NCI-H748 (cell line): ENCODE results near the gene ACP6.
"Not testable (repeated sequence)": the region's sequence is repeated elsewhere in the genome, so short reads cannot be mapped to it uniquely, and the experiment has no call there.

Experiments
- DNase-seq: peaks from one replicate; lab custom pipeline; 2025; ENCODE audit not compliant: unreplicated experiment; lab: John Stamatoyannopoulos, UW

Gene ACP6

DNA sequence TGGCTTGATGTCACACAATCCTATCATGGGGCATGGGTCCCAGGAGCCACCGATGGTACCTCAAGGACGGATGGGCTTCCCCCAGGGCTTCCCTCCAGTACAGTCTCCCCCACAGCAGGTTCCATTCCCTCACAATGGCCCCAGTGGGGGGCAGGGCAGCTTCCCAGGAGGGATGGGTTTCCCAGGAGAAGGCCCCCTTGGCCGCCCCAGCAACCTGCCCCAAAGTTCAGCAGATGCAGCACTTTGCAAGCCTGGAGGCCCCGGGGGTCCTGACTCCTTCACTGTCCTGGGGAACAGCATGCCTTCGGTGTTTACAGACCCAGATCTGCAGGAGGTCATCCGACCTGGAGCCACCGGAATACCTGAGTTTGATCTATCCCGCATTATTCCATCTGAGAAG lies 46.3 kb downstream of the ACP6 start:
- no peak for DNase-seq

DNA sequence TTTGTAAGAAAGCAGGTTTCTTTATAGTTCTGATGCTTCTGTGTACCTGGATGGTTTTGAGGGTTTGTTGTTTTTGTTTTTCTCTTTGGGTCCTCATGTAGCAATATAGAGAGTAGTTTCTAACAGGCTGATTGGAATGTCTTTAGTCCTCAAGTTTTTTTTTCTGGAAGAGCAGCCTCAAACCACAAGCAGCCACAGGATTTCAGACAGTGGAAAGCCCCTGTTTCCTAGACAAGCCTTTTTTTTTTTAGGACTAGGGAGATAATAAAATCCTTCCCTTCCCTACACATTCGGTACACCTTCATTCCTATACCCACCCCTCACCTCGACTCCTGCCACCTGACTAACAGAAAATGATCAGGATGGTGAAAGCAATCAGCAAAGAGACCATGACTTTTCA lies 47.6 kb downstream of the ACP6 start:
- DNase-seq: no peak

DNA sequence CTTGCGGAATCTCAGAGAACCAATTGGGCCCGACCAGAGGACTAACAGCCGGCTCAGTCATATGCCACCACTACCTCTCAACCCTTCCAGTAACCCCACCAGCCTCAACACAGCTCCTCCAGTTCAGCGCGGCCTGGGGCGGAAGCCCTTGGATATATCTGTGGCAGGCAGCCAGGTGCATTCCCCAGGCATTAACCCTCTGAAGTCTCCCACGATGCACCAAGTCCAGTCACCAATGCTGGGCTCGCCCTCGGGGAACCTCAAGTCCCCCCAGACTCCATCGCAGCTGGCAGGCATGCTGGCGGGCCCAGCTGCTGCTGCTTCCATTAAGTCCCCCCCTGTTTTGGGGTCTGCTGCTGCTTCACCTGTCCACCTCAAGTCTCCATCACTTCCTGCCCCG lies 49.8 kb downstream of the ACP6 start:
- no peak for DNase-seq

DNA sequence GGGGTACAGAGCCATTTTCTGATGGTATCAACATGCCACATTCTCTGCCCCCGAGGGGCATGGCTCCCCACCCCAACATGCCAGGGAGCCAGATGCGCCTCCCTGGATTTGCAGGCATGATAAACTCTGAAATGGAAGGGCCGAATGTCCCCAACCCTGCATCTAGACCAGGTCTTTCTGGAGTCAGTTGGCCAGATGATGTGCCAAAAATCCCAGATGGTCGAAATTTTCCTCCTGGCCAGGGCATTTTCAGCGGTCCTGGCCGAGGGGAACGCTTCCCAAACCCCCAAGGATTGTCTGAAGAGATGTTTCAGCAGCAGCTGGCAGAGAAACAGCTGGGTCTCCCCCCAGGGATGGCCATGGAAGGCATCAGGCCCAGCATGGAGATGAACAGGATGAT lies 50.6 kb downstream of the ACP6 start:
- no peak for DNase-seq

DNA sequence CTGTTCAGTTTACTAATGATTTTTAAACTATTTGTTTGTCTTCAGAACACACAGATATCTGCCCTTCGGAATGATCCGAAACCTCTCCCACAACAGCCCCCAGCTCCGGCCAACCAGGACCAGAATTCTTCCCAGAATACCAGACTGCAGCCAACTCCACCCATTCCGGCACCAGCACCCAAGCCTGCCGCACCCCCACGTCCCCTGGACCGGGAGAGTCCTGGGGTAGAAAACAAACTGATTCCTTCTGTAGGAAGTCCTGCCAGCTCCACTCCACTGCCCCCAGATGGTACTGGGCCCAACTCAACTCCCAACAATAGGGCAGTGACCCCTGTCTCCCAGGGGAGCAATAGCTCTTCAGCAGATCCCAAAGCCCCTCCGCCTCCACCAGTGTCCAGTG lies 51.6 kb downstream of the ACP6 start:
- no peak for DNase-seq

DNA sequence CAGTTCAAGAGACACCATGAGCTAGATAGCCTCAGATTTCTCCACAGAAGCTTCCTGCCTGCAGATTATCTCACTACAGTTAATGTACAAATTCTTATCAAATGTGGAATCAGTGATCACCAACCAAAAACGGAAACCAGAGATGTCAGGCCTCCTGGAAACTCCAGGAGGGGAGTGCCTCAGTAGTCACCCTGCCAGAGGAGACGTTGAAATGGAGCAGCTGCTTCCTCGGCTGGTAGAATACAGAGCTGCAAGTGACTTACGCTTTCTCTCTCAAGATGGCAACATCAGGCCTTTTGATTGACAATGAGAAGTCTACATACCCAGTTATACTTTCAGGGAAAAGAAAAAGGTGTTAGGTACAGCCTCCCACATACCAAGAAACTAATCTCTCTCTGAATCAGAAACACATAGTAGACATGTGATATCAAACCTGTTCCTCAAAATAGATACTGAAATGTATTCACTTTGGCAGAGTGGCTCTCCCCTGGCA lies 52.2 kb downstream of the ACP6 start:
- DNase-seq: no peak

DNA sequence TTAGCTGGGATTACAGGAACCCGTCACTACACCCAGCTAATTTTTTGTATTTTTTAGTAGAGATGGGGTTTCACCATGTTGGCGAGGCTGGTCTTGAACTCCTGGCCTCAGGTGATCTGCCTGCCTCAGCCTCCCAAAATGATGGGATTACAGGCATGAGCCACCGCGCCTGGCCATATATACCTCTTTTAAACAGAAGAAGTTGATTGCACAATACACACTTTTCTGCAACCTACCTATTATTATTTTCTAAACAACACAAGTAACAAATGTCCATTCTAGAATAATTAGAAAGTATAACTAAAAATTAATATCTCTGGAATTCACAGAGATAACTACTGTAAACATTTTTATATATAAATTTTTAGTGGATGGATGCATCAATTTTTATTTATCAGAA lies 55.4 kb downstream of the ACP6 start:
- DNase-seq: not testable (repeated sequence)

DNA sequence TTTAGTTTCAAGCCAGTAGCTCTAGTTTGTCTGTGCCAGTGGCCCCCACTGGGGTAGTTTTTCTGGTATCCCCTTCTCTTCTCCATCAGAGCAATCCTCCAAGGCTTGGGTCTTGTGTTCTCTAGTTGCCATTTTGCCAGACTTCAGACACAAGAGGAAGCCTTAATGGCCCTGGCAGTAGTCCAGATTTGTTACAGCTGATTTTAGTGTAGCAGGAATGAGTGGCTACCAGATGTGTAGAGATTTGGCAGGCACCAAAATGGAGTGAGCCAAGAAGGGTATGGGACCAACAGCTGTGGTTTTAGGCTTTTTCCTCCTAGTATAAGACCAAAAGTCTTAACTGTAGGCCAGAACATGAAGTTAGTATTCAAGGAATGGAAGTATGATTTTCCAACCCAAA lies 56.8 kb downstream of the ACP6 start:
- DNase-seq: peak; percentile 63

DNA sequence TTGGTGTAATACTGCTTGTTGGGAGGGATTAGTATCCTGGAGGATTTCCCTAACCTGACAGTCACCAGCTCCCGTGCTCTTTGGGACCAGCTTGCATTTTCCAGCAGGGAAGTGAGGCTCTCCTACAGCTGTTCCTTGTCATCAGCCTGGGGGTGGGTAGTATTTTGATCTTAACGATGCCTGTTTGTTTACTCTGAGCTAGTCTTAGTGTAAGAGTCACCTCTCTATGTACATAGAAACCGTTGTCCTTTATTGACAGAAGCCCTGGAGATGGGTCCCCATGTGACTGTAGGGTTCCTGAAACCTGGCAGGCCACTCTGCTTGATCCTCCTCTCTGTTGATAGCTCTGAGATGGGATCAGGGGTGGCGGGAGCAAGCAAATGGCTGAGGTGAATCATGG lies 58.0 kb downstream of the ACP6 start:
- peak; percentile 98 for DNase-seq

DNA sequence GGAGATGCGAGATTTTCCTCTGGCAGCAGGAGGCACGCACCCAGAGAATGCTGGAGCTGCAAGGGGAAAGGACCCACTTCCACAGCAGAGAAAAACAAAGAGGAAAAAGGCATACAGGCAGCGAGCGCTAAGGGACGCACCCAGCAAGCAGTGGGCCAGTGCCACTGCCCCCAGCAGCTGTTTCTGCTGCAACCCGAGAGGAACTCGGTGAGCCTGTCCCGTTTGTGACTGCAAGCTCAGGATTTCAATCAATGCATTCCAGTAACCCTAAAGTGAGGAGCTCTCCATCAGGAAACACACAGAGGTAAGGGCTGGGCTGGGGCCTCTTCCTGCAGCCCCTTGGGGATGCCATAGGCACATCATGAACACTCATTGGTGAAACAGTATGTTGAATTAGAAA lies 58.7 kb downstream of the ACP6 start:
- DNase-seq: peak; percentile 35

DNA sequence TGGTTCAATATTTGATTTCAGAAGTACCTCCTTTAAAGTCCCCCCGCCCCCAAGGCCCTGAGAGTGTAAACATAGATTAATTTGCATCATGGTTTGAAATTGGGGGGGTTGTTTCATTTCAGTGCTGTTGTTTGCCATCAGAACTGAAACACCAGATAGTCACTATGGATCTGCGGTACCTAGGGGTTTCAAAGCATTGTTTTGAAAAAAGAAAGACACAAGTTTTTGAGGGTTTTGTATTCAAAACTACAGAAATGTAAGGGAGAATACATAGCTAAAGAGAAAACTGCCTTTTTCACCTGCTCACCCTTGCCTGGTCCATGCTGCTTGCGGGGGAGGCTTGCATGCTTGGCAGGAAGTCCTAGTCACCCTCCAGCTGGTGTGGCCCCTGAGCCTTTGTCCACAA lies 59.3 kb downstream of the ACP6 start:
- peak; percentile 58 for DNase-seq

DNA sequence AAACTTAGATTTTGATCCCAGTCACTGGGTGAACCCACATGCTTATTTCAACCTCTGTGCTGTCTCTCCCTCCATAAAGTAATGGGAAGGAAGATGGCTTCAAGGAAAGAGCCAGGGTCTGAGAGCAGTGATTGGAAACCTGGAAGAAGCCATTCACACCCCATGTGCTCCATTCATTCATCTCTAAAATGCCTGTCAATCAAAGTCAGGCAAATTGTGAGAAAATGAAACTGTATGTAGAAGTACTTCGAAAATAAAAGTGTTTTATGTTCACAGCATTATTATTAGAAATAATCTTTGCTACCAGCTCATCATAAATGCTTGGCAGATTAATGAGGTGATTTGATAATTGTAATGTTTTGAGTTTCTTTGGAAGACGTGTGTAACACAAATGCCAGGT lies 61.0 kb downstream of the ACP6 start:
- DNase-seq: no peak

DNA sequence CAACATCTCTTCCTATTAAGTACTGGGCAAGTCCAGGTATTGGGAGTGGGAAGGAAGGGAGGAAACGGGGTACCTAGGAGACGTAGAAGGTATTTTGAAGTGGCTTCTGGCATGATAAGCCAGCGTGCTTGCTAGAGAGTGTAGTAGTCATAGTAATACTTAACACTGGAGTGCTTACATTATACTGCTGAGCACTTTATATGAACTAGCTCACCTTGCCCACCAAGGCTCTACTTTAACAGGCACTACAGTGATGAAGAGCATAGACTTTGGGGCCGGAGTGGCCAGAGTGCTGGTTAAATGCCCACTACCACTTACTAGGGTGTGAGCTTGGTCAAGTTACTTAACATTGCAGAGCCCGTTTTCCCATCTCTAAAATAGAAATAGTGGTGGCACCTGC lies 61.7 kb downstream of the ACP6 start:
- no peak for DNase-seq

DNA sequence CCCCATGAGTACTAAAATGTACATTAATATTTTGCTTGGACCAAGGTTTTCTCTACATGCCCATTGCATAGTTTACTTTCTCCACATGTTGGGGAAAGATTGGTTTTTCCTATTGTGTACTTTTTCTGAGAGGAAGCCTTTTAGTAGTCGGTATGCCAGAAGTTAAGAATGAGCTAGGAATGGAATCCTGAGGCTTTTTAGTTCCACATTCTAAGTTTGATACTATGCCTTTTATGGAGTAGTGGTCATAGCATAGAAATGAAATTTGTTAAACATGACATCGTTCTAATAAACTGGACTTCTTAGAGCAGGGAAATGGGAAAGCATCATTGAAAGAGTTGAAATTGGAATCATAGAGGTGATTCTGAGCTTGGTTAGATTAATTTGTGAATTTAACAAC lies 64.7 kb downstream of the ACP6 start:
- DNase-seq: no peak

DNA sequence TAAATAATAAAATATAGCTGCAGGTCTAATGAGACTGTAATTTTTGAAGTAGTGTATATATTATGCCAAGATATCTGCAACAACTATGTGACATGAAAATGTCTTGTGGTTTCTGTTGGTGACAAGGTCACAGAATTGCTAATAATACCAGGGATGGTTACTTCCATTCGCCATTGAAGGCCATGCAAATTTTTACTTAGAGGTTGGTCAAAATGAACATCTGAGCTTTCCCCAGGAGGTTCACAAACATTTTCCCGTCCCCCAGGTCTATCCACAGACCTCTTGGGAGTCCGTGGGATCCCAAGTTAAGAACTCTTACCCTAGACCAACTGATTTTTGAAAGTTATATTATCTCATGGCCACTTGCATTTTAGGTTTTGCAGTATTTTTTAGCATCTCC lies 66.3 kb downstream of the ACP6 start:
- DNase-seq: no peak

DNA sequence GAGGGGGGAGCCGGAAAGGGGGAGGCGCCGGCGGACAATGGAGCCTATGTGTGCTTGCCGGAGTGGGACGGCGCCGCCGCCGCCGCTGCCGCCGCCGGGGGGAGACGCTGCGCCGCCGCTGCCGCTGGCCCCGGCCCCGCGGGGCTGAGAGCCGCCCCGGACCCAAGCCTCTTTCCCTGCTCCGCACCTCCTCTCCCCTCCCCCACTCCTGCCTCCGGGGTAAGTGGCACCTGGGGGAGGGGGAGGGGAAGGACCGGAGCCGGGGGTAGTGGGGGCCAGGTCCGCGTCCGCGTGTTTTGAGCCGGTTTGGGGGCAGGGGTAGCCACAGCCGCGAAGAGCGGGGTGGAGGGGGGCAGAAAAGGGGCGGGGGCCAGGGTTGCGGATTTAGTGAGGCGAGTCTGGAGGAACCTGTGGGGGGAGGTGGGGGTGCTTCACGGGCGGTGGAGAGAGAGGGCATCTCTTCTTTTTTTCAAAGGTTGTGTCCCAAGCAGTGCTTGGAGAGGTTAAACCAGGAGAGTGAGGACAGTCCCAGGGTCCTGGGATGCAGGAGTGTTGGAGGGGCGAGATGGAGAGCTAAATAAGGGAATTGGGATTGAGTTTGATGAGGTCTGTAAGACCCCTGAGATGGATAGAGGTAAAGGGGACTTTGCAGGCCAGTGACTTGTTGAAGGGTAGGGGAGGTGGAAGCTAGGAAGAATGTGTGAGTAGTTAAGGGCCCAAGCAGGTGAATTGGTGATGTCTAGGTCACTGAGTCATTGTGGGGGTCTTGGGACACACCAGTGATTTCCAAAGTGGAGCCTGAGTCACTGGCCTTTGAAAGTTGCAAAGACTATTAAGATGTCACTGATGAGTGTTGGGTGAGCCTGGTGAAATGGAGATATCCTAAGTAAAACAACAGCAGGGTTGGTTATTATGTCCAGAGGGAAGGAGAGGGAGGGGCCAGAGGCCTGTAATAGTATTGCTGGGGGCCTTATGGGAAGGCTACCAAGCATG lies 69.9 kb downstream of the ACP6 start:
- peak; percentile 41 for DNase-seq

DNA sequence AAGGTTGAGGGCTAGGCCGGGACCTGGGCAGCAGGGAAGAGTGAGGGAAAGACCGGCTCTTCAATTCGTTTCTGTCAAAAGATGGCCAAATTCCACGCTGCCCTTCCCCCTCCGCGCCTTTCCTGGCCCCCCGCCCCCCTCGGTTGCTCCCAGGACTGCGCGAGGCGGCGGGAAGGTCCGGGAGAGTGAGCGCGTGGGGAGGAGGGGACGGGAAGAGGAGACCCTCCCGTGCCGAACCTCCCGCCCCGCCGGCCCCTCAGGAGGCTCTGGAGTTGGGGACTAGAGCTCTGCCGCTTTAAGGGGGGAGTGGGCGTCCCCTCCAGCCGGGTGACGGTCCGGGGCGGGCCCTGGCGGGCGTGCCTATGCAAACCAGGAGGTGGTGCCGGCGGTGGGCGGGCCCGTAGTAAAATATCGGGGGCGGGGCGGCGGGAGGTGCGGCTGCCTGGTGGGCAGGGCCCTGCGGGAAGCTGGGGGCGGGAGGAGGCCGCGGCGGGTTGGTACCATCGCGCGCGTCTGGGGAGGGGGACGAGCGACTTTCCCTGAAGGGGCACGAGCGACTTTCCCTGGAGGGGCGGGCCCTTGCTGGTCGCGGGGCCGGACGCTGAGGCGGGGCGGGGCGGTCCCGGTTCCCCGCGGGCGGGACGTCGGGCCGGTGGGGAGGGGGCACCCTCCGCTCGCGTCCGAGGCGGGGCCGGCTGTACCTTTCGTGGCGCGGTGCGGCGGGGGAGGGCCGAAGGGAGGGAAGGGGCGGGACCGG lies 70.8 kb downstream of the ACP6 start:
- DNase-seq: peak; percentile 99

DNA sequence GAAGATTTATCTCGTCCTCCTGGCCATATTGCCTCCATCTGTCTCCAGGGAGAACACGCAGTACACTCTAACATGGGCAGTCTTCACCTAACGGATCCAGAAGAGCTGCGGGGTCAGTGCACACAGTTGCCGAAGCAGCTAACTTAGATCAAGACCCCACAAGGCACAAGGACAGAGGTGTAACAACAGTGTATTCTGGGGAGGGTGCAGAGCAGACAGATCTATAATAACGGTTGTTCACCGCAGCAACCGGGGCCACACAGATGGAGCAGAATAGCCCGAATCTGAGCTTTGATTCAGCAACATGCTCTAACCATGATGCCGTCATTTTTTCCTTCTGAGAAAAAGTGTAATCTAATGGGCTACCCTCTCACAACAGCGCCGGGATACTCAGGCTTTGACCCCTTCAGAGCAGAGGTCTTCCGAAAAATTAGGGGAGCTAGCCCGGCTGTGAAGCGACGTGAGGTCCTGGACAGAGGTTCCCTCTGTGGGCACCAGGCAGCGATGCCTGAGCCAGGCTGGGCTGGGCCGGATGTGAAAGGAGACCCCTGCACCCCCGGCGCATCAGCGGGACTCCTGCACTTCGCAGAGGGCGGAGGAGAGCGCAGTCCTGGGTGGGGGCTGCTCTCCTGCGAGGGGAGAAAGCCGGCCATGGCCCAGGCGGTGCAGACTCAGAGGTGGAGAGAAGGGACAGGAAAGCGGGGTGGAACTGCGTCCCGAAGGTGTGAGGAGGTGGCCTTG lies 71.5 kb downstream of the ACP6 start:
- peak; percentile 74 for DNase-seq

DNA sequence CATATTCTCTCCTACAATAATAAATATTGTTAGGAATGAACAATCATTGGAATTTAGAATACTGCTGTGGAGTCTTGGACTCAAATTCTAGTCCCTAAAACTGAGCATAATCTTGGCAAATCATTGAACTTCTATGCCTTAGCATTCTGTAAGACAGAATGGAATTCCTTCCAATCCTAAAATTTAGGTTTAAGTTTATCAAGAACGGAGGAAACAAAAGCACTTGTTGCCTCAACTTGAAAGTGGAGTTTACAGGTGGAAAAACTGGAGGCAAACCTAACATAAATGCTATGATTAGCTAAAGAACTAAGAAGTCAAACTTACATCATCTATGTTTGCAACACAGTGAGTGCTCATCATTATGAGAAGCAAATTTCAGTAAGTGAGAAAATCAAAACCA lies 73.3 kb downstream of the ACP6 start:
- DNase-seq: no peak
